NT2/D1 (cell line): ENCODE data around the gene COTL1.

Experiments used
- DNase-seq: peaks from one replicate; pipeline ENCODE4 v3.0.0-alpha.2; 2011; ENCODE audit warnings: low read depth, low spot score
- H3K27me3 ChIP-seq: 2 replicates; pipeline ENCODE4 v1.6.0; 2011; ENCODE audit warnings: mild to moderate bottlenecking; ENCODE audit not compliant: insufficient read length, insufficient read depth
- H3K36me3 ChIP-seq: 2 replicates; pipeline ENCODE4 v1.6.1; 2011; ENCODE audit warnings: mild to moderate bottlenecking, low read length, mixed read lengths; ENCODE audit not compliant: insufficient read depth, insufficient read length
- H3K4me1 ChIP-seq: 2 replicates; pipeline ENCODE4 v1.5.1; 2011; ENCODE audit not compliant: insufficient read depth, insufficient read length
- H3K4me3 ChIP-seq: 2 replicates; pipeline ENCODE4 v1.5.1; 2011; ENCODE audit warnings: low read depth; ENCODE audit not compliant: insufficient read length
- H3K9ac ChIP-seq: 2 replicates; pipeline ENCODE4 v1.6.0; 2011; ENCODE audit warnings: low read depth; ENCODE audit not compliant: insufficient read length
- H3K9me3 ChIP-seq: 2 replicates; pipeline ENCODE4 v1.5.1; 2011; ENCODE audit warnings: mild to moderate bottlenecking, low read length; ENCODE audit not compliant: insufficient read depth
- SUZ12 ChIP-seq: IDR thresholded peaks from 2 replicates; pipeline ENCODE4 v1.6.1; 2011; ENCODE audit not compliant: insufficient read length, insufficient read depth; ENCODE audit errors: extremely low read depth
- YY1 ChIP-seq: IDR thresholded peaks from 2 replicates; pipeline ENCODE4 v1.6.1; 2011; ENCODE audit not compliant: insufficient read length, insufficient read depth
- ZNF274 ChIP-seq: IDR thresholded peaks from 2 replicates; pipeline ENCODE4 v1.6.1; 2011; ENCODE audit warnings: mild to moderate bottlenecking, low read depth, low read length

COTL1 gene

DNA sequence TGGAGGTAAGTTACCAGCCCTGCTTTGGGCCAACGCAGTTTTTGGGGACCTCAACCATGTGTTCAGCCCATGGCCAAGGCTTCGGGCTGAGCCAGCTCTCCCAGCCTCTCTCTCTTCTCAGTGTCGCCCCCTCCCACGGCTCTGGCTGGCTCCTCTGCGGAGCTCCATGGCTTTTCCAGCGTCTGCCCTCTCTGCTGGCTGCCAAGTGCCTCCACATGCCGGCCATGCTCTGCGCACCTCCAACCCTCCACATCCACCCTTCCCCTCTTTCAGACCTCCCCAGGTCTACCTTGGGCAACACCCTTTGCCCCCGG is 23.2 kb downstream of the COTL1 start:
- Histone ChIP-seq H3K9ac (no peak overlapping the region), H3K36me3 (peaks cover 75% of the 10 kb centered on the region)

DNA sequence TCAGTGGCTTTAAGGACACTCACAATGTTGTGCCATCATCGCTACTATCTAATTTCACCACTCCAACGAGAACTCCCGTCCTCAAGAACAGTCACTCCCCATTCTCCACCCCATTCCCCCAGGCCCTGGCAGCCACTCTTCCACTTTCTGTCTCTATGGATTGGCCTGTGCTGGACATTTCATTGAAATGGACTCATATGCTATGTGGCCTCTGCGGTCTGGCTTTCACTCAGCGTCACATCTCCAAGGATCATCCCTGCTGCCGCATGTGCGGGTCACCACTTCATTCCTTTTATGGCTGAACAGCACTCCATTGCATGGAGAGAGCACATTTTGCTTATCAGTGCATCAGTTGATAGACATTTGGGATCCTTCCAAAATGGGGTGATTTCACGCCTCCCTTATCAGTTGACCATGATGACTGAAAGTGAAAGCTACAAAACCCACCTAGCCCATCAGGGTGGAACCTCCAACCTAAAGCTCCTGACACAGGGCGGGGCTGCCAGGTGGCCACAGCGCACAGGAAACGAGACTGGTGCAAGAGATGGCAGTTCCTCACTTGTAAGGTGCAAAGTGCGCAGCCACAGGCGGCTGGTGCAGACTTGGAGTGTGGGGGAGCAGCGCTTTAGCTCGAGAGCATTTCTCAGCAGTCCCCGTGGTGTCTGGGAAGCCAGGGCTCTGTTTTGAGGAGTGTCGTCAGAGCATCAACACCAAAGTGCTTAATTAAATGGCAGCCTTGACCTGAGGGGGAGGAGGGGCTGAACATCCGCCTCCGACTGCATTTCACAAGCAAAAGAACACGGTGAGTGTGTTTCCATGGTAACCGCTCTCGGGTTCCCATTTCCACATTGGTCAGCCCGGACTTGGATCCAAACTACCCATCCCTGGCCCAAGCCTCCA is 23.8 kb downstream of the COTL1 start:
- Histone ChIP-seq H3K4me1 (peaks cover 31% of the 10 kb centered on the region), H3K9ac (no peak overlapping the region), H3K9me3 (no peaks in the 10 kb centered on the region), H3K36me3 (peaks cover 81% of the 10 kb centered on the region), H3K4me3 (no peak overlapping the region), H3K27me3 (no peaks in the 10 kb centered on the region)
- TF ChIP-seq ZNF274, result no peak
- no peak for TF ChIP-seq YY1
- TF ChIP-seq SUZ12, result no peak
- no peak for DNase-seq

More for the DNA sequence above, 23.2 kb downstream of the COTL1 start:
- peaks cover 34% of the 10 kb centered on the region for H3K4me1 ChIP-seq
- no peak overlapping the region for H3K4me3 ChIP-seq
- no peak for TF ChIP-seq ZNF274
- no peak for TF ChIP-seq SUZ12
- no peak for TF ChIP-seq YY1
- H3K27me3 ChIP-seq, result no peaks in the 10 kb centered on the region
- no peaks in the 10 kb centered on the region for H3K9me3 ChIP-seq
- no peak for DNase-seq

DNA sequence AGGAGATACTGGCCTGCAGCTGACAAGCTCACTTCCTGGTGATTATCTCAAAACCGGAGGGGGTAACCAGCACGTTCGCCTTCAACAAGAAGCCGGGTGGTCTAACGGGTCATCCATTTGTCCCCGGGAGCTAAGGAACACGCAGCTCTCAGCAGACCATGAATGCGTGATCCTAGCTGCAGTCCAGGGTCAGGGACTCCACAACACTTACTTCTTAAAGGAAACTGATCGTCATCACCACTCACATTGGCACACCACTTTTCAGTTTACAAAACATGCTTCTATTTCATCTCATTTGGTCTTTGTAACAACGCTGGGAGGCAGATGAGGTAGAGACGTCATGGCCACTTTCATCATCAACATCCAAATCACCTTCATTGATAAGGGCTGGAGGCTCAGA is 25.2 kb downstream of the COTL1 start:
- Histone ChIP-seq H3K9me3 (no peaks in the 10 kb centered on the region), H3K4me3 (no peak overlapping the region), H3K4me1 (peaks cover 25% of the 10 kb centered on the region), H3K9ac (no peak overlapping the region), H3K36me3 (peaks cover 88% of the 10 kb centered on the region), H3K27me3 (no peaks in the 10 kb centered on the region)
- TF ChIP-seq YY1, result no peak
- no peak for TF ChIP-seq SUZ12
- TF ChIP-seq ZNF274, result no peak
- no peak for DNase-seq

DNA sequence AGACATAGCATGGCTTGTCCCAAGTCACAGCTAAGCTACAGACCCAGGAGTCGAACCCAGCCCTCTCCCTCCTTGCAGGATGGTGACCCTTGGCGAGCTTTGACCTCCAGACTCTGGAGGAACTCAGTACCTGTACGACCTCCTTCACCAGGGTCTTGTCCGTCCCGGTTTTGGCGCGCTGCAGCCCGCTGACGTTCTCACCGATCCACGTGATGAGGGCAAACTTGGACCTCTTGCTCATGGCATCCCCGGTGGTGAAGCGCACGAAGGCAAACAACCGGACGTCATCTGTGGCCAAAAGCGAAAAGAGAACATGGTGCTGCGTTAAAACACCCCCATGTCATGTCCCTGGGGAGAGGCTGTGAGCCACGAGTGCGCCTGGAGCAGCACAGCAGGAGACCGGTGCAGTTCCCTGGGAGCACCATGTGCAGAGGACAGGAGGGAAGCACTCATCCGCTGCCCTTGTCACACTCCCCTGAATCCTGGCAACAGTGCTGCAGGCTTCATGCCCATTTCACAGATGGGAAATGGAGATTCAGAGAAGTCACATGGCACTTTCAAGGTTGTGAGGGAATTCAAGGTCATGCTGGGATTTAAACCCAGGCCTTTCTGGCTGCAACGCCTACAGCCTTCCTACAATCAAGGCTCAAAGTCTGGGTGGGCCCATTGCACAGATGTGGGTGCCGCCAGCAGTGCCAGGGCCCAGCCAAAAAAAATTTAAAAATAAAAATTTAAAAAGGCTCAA is 27.7 kb downstream of the COTL1 start:
- DNase-seq, result no peak
- Histone ChIP-seq H3K9ac (no peak overlapping the region), H3K9me3 (no peaks in the 10 kb centered on the region), H3K4me1 (peaks cover 8% of the 10 kb centered on the region), H3K4me3 (no peak overlapping the region), H3K27me3 (no peaks in the 10 kb centered on the region), H3K36me3 (peaks cover 86% of the 10 kb centered on the region)
- no peak for TF ChIP-seq SUZ12
- TF ChIP-seq YY1, result no peak

DNA sequence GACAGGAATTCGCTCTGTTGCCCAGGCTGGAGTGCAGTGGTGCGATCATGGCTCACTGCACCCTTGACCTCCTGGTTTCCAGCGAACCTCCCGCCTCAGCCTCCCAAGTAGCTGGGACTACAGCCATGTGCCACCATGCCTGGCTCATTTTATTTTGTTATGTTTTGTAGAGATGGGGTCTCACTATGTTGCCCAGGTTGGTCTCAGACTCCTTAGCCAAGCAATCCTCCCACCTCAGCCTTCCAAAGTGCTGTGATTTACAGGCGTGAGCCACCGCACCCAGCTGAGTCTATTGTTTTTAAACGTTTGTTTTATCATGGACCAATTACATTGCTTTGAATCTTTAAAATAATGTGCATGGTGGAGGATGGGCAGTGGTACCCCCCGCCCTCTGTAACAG is 28.9 kb downstream of the COTL1 start:
- Histone ChIP-seq H3K36me3 (peaks cover 86% of the 10 kb centered on the region), H3K4me1 (peaks cover 3% of the 10 kb centered on the region), H3K27me3 (no peaks in the 10 kb centered on the region), H3K4me3 (no peak overlapping the region), H3K9ac (no peak overlapping the region), H3K9me3 (no peaks in the 10 kb centered on the region)
- DNase-seq, result no peak
- TF ChIP-seq ZNF274 (no peak), SUZ12 (no peak), YY1 (no peak)

DNA sequence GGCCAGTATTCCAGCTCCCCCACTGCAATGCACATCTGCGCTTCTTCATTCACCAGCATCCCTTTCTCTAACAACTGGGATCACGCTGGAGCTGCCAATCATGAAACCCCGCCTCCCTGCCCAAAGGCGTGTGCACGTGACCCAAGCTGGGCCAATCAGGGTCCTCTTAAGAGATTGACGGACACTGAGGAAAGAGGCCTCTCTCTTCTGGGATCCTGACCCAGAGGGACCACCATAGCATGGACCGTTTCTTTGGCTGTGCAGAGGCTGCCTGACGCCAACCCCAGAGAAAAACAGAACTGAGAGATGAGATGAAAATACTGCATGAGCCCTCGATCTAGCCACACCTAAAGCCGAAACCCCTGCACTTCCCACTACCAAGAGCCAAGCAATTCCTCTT is 32.0 kb downstream of the COTL1 start:
- H3K27me3 ChIP-seq, result no peaks in the 10 kb centered on the region
- H3K9ac ChIP-seq, result no peak overlapping the region
- TF ChIP-seq ZNF274 (no peak), SUZ12 (no peak), YY1 (no peak)
- peaks cover 6% of the 10 kb centered on the region for H3K4me1 ChIP-seq
- H3K4me3 ChIP-seq, result no peak overlapping the region
- no peaks in the 10 kb centered on the region for H3K9me3 ChIP-seq
- peaks cover 89% of the 10 kb centered on the region for H3K36me3 ChIP-seq
- DNase-seq, result no peak

DNA sequence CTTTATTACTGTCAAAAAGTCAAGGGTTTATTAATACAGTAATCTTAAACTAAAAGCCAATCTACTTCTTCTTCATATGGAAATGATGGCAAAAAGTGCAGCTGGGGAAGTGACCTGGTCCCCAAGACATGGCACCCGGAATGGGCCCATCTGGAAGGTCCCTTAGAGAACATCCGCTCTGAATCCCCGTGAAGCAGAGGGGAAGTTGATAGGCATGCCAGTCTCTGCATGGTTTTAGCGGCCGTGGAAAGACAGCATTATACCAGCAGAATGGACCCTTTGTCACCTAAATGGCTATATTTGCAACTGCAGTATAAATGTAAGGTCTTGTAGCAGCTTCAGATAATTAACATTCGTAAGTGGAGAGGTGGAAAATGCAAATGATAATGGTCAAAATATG is 32.4 kb downstream of the COTL1 start:
- peaks cover 6% of the 10 kb centered on the region for H3K4me1 ChIP-seq
- peaks cover 89% of the 10 kb centered on the region for H3K36me3 ChIP-seq
- H3K4me3 ChIP-seq, result no peak overlapping the region
- H3K9me3 ChIP-seq, result no peaks in the 10 kb centered on the region
- no peak overlapping the region for H3K9ac ChIP-seq
- no peaks in the 10 kb centered on the region for H3K27me3 ChIP-seq
- TF ChIP-seq SUZ12 (no peak), YY1 (no peak), ZNF274 (no peak)
- no peak for DNase-seq
